Liver (tissue), 9 donors: ENCODE data around the gene NT5C1A. TPM values are rescaled to one million over a fixed set of nuclear protein-coding genes. Genes with fewer than 3 reads are reported as not detected.

ENCODE experiments used
- DNase-seq: peaks from one replicate; pipeline ENCODE4 v3.0.0-alpha.2; 2017; ENCODE audit warnings: low spot score
- H3K27ac ChIP-seq, 2 donors: one replicate each; pipeline ENCODE4 v1.7.0; 2013; ENCODE audit warnings: inconsistent platforms in 2 of 2, low read length in 2 of 2, control low read depth in 1 of 2, low read depth in 1 of 2, mild to moderate bottlenecking in 1 of 2
- H3K27me3 ChIP-seq, 4 donors: one replicate each; pipeline versions ENCODE4 v1.6.1 to v1.7.0; 2013; ENCODE audit warnings: low read length in 3 of 4, inconsistent platforms in 1 of 4, mild to moderate bottlenecking in 1 of 4, moderate library complexity in 1 of 4; ENCODE audit not compliant: control insufficient read depth in 4 of 4, insufficient read depth in 4 of 4
- H3K36me3 ChIP-seq, 4 donors: one replicate each; pipeline versions ENCODE4 v1.6.1 to v1.7.0; 2013; ENCODE audit warnings: low read length in 3 of 4, mild to moderate bottlenecking in 3 of 4, low read depth in 1 of 4, moderate library complexity in 1 of 4; ENCODE audit not compliant: control insufficient read depth in 4 of 4, insufficient read depth in 3 of 4
- H3K4me1 ChIP-seq, 4 donors: one replicate each; pipeline versions ENCODE4 v1.6.1 to v1.7.0; 2013; ENCODE audit warnings: low read length in 3 of 4, mild to moderate bottlenecking in 3 of 4, moderate library complexity in 1 of 4; ENCODE audit not compliant: control insufficient read depth in 4 of 4, insufficient read depth in 4 of 4
- H3K4me3 ChIP-seq, 3 donors: one replicate each; pipeline versions ENCODE4 v1.6.1 to v1.7.0; 2013; ENCODE audit warnings: low read length in 3 of 3, control low read depth in 1 of 3, low read depth in 1 of 3, mild to moderate bottlenecking in 1 of 3
- H3K9ac ChIP-seq, 2 donors: one replicate each; pipeline ENCODE4 v1.7.0; 2013; ENCODE audit warnings: low read length in 2 of 2, mild to moderate bottlenecking in 2 of 2, moderate library complexity in 2 of 2, control low read depth in 1 of 2, low read depth in 1 of 2
- H3K9me3 ChIP-seq, 4 donors: one replicate each; pipeline versions ENCODE4 v1.6.1 to v1.7.0; 2013; ENCODE audit warnings: low read length in 3 of 4; ENCODE audit not compliant: control insufficient read depth in 4 of 4
- ATF3 ChIP-seq: IDR thresholded peaks from 2 replicates; pipeline ENCODE4 v1.6.1; 2016; ENCODE audit warnings: antibody characterized with exemption
- EGR1 ChIP-seq, 2 donors: IDR thresholded peaks; 2 replicates each; pipeline ENCODE4 v1.6.1; 2016 to 2018; ENCODE audit warnings: antibody characterized with exemption in 2 of 2, low read depth in 2 of 2
- FOXA1 ChIP-seq: IDR thresholded peaks from 2 replicates; pipeline ENCODE4 v1.6.1; 2016; ENCODE audit warnings: antibody characterized with exemption
- GABPA ChIP-seq, 2 donors: IDR thresholded peaks in 1 of 2; conservative IDR thresholded peaks in 1 of 2; 2 replicates each; pipeline ENCODE4 v1.6.1; 2016; ENCODE audit warnings: antibody characterized with exemption in 2 of 2, mild to moderate bottlenecking in 1 of 2, moderate library complexity in 1 of 2
- HNF4G ChIP-seq: IDR thresholded peaks from 2 replicates; pipeline ENCODE4 v1.6.1; 2016; ENCODE audit warnings: antibody characterized with exemption
- JUND ChIP-seq, 2 donors: IDR thresholded peaks; 2 replicates each; pipeline ENCODE4 v1.6.1; 2016; ENCODE audit warnings: antibody characterized with exemption in 2 of 2
- MAX ChIP-seq: IDR thresholded peaks from 2 replicates; pipeline ENCODE4 v1.6.1; 2016; ENCODE audit warnings: antibody characterized with exemption
- NR2F2 ChIP-seq: IDR thresholded peaks from 2 replicates; pipeline ENCODE4 v1.6.1; 2016; ENCODE audit warnings: antibody characterized with exemption
- RAD21 ChIP-seq, 2 donors: IDR thresholded peaks; 2 replicates each; pipeline ENCODE4 v1.6.1; 2016; ENCODE audit warnings: antibody characterized with exemption in 2 of 2, mild to moderate bottlenecking in 2 of 2
- REST ChIP-seq: IDR thresholded peaks from 2 replicates; pipeline ENCODE4 v1.6.1; 2016; ENCODE audit warnings: antibody characterized with exemption, mild to moderate bottlenecking
- RXRA ChIP-seq, 2 donors: IDR thresholded peaks; 2 replicates each; pipeline ENCODE4 v1.6.1; 2017 to 2018; ENCODE audit warnings: antibody characterized with exemption in 2 of 2, mild to moderate bottlenecking in 1 of 2
- SP1 ChIP-seq: IDR thresholded peaks from 2 replicates; pipeline ENCODE4 v1.6.1; 2018; ENCODE audit warnings: antibody characterized with exemption, mild to moderate bottlenecking
- YY1 ChIP-seq: IDR thresholded peaks from 2 replicates; pipeline ENCODE4 v1.6.1; 2016; ENCODE audit warnings: antibody characterized with exemption, mild to moderate bottlenecking
- ZBTB33 ChIP-seq: IDR thresholded peaks from 2 replicates; pipeline ENCODE4 v1.6.1; 2016; ENCODE audit warnings: antibody characterized with exemption
- WGBS: extraction: QIAGEN DNeasy Blood & Tissue Kit; methylation state at CpG from one replicate; pipeline ENCODE4 v1.1.7; 2013; 5-methylcytosine and 5-hydroxymethylcytosine counted together
- polyA plus RNA-seq, 2 donors: library from polyadenylated mRNA; stranded (reverse) in 1 of 2; unstranded in 1 of 2; fragments of 200-250 nt in 1 of 2; fragments of >200 nt in 1 of 2; fragmentation: Nextera tagmentation in 1 of 2; extraction: Ambion mirVana in 1 of 2; gene quantifications; one replicate each; pipeline versions ENCODE4 v1.2.1 to v1.2.3, GENCODE V29; 2013 to 2015
- total RNA-seq, 2 donors: library from RNA; depleted of rRNA; stranded (reverse); fragments of >200 nt; gene quantifications; one replicate each; pipeline ENCODE4 v1.2.3, GENCODE V29; 2014
- donor health status: healthy.
- donor health status: healthy.
- donor health status: healthy.
- donor health status: healthy.
- donor health status: healthy.

NT5C1A gene
- total and polyA plus RNA-seq, 4 donors: 0.05 to 0.08 TPM; not detected in 2

- 92% methylated on average over 5 of the region's 5 CpGs for WGBS
- Histone ChIP-seq H3K4me1 (no peaks in the 10 kb centered on the region), H3K4me3 (no peak overlapping the region), H3K27me3 (peaks cover 0 to 9% (median 0%) of the 10 kb centered on the region in 4 donors), H3K9ac (no peak overlapping the region), H3K9me3 (no peaks in the 10 kb centered on the region), H3K36me3 (no peaks in the 10 kb centered on the region), H3K27ac (no peak overlapping the region)
- no peak for DNase-seq
- TF ChIP-seq NR2F2: no peak
- TF ChIP-seq ATF3: no peak
- TF ChIP-seq MAX: no peak
- no peak for TF ChIP-seq RAD21 (IDR thresholded peaks at IDR 0.05)
- no peak for TF ChIP-seq RXRA (IDR thresholded peaks at IDR 0.05)
- TF ChIP-seq REST: no peak
These were observed 41.6 kb upstream of the NT5C1A start for GRCh38 chr1:39713557-39713956.

- no peak overlapping the region for H3K9ac ChIP-seq
- WGBS: 82% methylated on average over 6 of the region's 6 CpGs
- no peak overlapping the region for H3K27ac ChIP-seq
- no peaks in the 10 kb centered on the region for H3K9me3 ChIP-seq
- H3K4me1 ChIP-seq: no peaks in the 10 kb centered on the region
- no peak overlapping the region for H3K4me3 ChIP-seq
- H3K36me3 ChIP-seq: no peaks in the 10 kb centered on the region
- no peak for DNase-seq
- no peak for TF ChIP-seq HNF4G
- no peak for TF ChIP-seq NR2F2
- no peak for TF ChIP-seq YY1
- TF ChIP-seq FOXA1: no peak
- TF ChIP-seq RXRA (IDR thresholded peaks at IDR 0.05): no peak
- peaks cover 0 to 5% (median 0%) of the 10 kb centered on the region in 4 donors for H3K27me3 ChIP-seq
These were observed 40.0 kb upstream of the NT5C1A start for GRCh38 chr1:39711966-39712340.

GRCh38 chr1:39711104-39711965, 39.4 kb upstream of the NT5C1A start:
- peaks cover 0 to 5% (median 0%) of the 10 kb centered on the region in 4 donors for H3K27me3 ChIP-seq
- no peak for TF ChIP-seq ATF3
- TF ChIP-seq MAX: no peak
- TF ChIP-seq HNF4G: no peak
- TF ChIP-seq NR2F2: no peak
- TF ChIP-seq RXRA (IDR thresholded peaks at IDR 0.05): no peak
- TF ChIP-seq JUND (IDR thresholded peaks at IDR 0.05): no peak
- TF ChIP-seq RAD21 (IDR thresholded peaks at IDR 0.05): no peak
- TF ChIP-seq REST: no peak
- no peak for TF ChIP-seq ZBTB33
- no peak for TF ChIP-seq FOXA1
- TF ChIP-seq EGR1 (IDR thresholded peaks at IDR 0.05; ENCODE audit: low read depth in 2 of 2): no peak
- no peak for TF ChIP-seq YY1
- TF ChIP-seq GABPA (IDR thresholded peaks at IDR 0.05 in 1 of 2, conservative IDR thresholded peaks at IDR 0.05 in 1 of 2): no peak
- TF ChIP-seq SP1: no peak
- H3K36me3 ChIP-seq: no peaks in the 10 kb centered on the region
- H3K9me3 ChIP-seq: no peaks in the 10 kb centered on the region
- no peaks in the 10 kb centered on the region for H3K4me1 ChIP-seq
- H3K9ac ChIP-seq: no peak overlapping the region
- no peak overlapping the region for H3K4me3 ChIP-seq
- WGBS: 80% methylated on average over 12 of the region's 12 CpGs
- H3K27ac ChIP-seq: no peak overlapping the region
- no peak for DNase-seq
